GM21360 (cell line): ENCODE results near the gene DCHS2.
A peak's percentile ranks its signal among the peaks of the same experiment; 100 is the strongest.

Experiments used
- ATAC-seq: cut with Tn5 transposase; IDR thresholded peaks from one replicate; pipeline ENCODE4 v1.9.1; 2021; ENCODE audit warnings: mild to moderate bottlenecking, moderate library complexity; ENCODE audit not compliant: unreplicated experiment

The DCHS2 gene

GRCh38 chr4:154452798-154453346 lies 38.7 kb downstream of the DCHS2 start:
- no peak for ATAC-seq

DNA sequence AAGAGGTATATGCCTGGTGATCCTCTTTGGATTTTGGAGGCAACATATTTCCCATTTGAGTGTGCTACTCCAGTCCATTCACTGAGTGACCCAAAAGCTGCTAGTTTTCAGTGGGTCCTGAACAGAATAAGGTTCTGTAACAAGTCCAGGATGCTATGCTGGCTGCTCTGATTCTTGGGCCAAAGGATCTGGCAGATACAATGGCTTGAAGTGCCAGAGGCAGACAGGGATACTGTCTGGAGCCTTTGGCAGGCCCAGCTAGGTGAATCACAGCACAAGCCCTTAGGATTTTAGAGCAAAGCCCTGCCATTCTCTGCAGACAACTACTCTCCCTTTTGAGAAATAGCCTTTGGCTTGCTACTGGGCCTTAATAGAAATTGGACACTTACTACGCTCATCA lies 40.6 kb downstream of the DCHS2 start:
- ATAC-seq = no peak

- ATAC-seq = no peak
These were observed 46.6 kb downstream of the DCHS2 start for GRCh38 chr4:154444958-154445357.

GRCh38 chr4:154441982-154442381 lies 49.6 kb downstream of the DCHS2 start:
- no peak for ATAC-seq

GRCh38 chr4:154441124-154441523 lies 50.5 kb downstream of the DCHS2 start:
- no peak for ATAC-seq

DNA sequence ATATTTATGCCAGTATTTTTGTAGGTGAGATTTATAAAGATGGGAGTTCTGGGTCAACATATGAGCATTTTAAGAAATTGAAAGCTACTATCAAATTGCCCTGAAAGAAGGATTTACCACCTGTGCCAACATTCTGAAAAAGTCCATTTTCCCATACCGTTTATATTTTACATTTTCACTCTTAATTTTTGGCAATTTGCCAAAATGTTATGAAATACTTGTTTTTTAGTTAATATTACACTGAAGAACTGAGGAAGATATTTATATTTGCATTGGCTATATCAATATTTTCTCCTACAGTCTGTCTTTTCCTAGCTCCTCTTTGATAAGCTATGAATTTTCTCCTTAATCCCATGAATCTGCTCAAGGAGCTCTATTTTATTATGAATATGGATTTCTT lies 52.4 kb downstream of the DCHS2 start:
- ATAC-seq = no peak

GRCh38 chr4:154435895-154436294 lies 55.7 kb downstream of the DCHS2 start:
- ATAC-seq = no peak

- ATAC-seq = no peak
These were observed 58.1 kb downstream of the DCHS2 start for GRCh38 chr4:154433543-154433942.

DNA sequence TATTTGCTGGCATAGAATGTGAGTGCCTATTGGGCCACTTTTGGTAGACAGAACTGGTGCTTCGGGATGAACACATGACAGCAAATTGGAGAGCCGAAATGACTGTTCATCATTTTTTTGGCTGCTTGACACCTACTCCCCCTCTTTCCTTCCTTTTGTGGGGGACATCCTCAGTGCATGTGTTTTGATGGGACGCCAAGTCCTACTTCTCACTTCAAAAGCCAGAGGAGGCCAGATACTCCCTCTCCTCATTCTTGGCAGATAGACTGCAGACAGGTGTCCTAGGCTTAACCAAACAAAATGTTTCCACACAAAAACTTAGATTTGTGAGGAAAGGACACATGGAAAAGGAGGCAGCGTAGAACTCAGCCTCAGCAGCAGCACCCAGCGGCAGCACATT lies 62.4 kb downstream of the DCHS2 start:
- ATAC-seq = no peak

- no peak for ATAC-seq
These were observed 64.5 kb downstream of the DCHS2 start for GRCh38 chr4:154427149-154427548.

DNA sequence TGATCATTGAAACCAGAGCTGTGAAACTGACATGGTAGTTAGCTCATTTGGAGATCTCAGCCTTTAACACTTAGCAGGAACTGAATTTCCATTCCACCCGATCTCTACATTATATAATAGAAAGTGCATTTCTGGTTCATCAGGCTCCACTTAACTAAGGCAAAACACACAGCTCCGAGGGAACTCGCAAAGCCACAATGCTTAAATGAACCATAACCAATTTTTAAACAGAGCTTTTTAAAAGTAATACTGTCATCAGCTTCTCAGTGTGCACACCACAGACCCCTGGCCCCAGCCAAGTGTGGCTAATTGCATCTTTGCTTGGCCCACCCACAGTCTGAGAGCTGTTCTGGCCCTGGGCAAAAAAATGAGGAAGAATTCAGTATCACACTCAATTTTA lies 66.1 kb downstream of the DCHS2 start:
- ATAC-seq = no peak

- ATAC-seq = no peak
These were observed 66.7 kb downstream of the DCHS2 start for GRCh38 chr4:154424810-154425484.

DNA sequence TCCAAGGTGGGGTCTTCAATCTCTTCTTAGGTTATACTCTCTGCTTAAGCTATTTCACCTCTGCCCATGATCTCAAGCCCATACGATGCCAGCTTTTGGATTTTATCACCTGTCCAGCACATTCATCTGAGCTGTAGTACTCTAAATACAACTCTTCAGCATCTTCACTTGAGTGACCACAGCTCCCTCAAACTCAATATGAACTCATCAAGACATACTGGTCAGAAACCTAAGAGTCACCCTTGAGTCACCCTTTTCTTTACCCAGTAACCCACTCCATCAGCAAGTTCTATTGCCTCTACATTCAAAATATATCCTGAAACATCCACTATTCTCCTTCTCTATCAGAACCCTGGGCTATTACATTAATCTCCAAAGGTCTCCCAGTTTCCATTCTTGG lies 69.4 kb downstream of the DCHS2 start:
- no peak for ATAC-seq

- peak; percentile 48 for ATAC-seq
These were observed 70.0 kb downstream of the DCHS2 start for GRCh38 chr4:154421618-154422017.

DNA sequence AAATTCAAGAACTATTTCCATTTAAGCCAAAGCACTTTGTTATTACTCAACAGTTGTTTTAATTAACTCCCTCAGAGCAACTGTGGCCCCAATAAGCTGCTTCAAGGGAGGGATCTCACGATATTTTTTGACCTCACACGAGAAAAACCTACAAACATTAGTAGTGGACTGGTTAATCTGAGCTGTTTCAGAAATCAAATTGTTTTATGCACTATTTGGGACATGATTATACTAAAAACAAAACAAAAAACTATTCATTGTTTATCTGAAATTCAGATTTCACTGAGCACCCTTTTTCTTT lies 74.3 kb downstream of the DCHS2 start:
- ATAC-seq = no peak

GRCh38 chr4:154416190-154416547 lies 75.4 kb downstream of the DCHS2 start:
- peak; percentile 37 for ATAC-seq

DNA sequence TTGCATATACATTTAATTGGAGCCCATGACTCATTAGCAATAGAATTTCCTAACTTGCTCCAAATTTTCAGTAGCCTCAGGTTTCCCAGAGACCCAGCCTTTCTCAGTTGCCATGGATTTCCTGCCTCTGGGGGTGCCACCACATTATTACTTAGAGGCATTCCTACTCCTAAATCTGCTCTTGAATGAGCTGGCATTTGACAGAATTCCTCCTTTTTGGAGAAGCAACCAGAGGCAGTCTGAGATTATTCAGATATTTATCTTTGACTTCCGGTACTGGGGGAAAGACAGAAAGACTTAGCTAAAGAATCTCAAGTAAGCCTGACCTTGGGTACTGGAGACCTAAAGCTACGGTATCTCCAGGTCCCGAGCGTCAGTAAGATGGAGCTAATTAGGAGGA lies 76.3 kb downstream of the DCHS2 start:
- ATAC-seq = no peak

GRCh38 chr4:154414796-154415195 lies 76.8 kb downstream of the DCHS2 start:
- ATAC-seq = no peak

- ATAC-seq = no peak
These were observed 77.2 kb downstream of the DCHS2 start for GRCh38 chr4:154414371-154414770.

DNA sequence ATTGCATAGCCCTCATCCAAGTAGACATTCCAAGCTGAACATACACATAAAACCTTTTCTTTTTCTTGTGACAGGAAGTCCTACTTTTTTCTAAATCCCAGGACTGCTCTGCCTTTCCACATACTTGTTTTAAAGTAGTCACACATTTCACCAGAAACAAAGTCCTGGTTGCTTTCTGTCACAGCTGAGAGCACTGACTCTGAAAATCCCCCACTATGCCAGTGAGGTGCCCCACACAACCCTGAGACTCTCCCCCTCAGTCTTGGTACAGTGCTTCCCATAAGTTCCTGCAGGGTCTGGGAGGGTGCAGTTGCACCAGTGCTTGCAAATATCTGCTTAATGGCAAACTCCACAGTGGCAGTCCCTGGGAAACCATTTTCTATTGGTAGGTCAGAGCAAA lies 84.2 kb downstream of the DCHS2 start:
- no peak for ATAC-seq

DNA sequence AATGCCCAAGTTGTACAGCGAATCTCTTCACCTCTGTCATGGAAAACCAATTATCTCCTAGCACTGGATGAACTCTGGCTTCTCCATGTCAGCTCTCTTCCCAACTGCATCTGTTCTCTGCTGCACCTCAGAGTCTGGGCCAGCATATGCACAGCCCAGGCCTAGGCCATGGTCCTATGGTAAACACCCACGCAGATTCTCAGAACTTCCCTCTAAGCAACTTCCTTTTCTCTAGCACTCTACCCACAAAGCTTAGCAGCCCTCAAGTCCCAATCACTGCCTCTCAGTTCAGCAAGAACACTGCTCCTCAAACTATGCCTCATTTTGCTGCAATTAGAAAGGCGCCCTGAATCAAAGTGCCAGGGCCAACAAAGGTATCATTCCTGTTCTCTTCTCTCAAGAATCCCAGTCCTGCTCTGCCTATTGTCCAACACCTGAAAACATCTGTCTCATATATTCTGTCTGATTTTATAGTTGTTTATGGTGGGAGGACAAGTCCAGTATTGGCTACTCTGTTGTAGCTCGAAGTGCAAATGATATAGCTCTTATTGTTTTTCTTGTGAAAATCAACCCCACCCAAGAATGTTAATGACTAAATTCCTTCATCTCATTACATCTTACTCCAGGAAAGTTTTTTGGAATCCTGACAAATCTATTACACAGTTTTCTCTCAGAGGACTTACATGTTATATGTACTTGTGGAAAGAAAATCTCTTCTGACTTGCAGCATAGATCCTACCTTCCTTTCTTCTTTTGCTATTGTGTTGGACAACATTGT lies 85.4 kb downstream of the DCHS2 start:
- peak; percentile 93 for ATAC-seq

DNA sequence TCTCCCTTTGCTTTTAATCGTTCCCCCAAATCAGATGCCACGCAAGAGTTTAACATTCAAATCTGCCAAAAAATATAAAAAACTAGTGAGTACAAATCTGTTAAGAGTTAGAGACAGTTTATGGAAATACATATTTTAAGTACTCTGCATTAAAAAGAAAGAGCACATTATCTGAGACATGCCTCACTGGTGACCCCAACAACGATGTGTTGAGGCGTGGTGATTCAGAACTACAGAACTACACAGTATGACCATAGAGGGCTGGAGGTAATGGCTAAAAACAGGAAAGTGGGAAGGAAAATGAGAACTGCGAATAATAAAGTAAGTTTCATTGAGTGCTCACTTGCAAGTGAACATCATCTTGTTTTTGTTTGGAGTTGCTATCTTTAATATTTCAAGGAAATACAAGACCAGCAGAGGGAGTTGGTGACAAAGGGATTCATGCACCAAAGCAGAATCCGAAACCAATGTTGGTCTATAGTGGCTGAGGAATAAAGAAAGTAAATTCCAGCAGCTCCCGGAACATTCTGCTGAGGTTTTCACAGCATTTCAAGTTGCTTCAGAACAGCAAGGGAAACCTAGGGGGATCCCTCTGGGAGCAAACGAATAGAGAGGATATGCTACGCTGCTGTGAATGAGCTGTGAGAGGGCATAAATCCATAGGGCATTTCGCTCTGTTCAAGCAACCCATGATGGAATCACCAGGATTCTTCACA lies 92.2 kb downstream of the DCHS2 start:
- ATAC-seq = no peak
